GM19099 (cell line): Measurements from ENCODE around the gene ABHD14A.

Experiments
- POLR2A ChIP-seq: IDR thresholded peaks from 3 replicates; pipeline ENCODE4 v1.6.1; 2011; ENCODE audit warnings: low read depth; ENCODE audit not compliant: insufficient read length; ENCODE audit errors: extremely low read depth

Gene ABHD14A

DNA sequence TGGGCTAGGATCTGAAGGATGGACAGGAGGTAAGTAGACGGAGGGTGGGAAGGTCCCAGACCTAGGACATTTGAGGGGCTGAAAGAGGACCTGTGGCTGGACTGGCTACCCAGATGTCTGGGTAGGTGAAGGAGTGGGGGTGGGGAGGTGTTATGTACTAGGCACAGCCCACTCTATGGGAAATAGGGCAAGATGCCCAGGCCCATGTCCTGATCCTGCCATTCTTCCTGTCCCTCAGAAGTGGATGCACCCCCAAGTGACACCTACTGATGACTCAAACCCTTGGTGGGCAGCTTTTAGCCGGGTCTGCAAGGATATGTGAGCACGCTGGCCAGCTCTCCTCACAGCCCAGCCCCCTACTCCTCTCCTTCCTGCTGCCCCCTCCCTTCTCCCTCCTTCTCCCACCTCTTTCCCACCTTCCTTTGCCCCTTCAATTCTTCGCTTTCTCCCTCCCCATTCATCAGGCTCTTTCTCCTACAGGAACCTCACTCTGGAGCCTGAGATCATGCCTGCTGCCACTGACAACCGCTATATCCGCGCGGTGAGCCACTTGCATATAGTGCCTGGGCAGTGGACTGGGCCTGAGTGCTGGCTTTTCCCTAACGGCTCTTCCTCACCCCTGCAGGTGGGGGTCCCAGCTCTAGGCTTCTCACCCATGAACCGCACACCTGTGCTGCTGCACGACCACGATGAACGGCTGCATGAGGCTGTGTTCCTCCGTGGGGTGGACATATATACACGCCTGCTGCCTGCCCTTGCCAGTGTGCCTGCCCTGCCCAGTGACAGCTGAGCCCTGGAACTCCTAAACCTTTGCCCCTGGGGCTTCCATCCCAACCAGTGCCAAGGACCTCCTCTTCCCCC is 13.7 kb downstream of the ABHD14A start:
- no peak for TF ChIP-seq POLR2A

DNA sequence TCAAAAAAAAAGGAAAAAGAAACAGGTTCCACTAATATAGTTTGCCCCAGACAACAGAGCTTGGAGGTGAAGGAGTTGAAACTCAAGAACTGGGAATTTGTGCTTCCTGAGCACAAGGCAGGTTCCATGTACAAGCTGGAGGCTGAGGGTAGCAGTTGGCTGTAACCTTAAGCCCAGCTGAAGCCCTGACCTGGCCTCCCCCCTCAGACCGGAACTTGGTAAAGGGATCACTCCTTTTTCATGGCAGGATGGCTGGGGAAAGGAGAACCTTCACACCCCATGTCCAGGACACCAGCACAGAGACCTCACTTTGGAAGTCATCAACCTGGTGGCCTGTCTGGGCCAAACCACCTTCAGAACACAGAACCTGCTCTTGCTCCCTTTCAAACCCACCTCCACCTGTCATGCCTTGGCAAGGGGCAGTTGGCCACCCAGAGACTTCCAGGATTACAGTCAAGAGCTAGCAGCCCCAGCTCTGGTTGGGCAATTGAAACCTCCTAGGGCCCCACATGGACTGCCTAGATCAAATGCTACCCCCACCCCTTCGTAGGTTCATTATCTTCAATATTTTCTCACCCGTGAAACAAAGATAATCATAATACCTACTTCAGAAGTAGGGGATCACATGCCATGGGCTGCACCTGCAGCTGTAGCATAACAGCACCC is 17.3 kb downstream of the ABHD14A start:
- peak; percentile 54 for TF ChIP-seq POLR2A

DNA sequence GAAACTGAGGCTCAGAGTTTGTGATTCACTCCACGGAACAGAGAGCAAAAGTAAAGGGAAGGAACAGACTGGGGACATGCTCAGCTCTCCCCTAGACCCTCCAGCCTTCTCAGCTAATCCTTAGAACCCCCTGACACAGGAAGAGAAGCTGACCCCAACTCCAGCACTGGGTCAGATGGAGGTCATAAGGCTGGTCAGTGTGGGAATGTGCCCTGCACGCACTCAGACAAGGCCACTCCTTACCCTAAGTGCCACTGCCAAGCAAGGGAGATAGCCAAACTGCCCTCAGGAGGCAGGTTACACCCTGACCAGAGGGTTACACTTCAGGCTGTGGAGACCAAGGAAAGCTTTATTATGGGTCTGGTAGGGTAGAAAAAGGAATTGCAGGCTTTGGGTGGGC is 19.7 kb downstream of the ABHD14A start:
- TF ChIP-seq POLR2A: no peak

DNA sequence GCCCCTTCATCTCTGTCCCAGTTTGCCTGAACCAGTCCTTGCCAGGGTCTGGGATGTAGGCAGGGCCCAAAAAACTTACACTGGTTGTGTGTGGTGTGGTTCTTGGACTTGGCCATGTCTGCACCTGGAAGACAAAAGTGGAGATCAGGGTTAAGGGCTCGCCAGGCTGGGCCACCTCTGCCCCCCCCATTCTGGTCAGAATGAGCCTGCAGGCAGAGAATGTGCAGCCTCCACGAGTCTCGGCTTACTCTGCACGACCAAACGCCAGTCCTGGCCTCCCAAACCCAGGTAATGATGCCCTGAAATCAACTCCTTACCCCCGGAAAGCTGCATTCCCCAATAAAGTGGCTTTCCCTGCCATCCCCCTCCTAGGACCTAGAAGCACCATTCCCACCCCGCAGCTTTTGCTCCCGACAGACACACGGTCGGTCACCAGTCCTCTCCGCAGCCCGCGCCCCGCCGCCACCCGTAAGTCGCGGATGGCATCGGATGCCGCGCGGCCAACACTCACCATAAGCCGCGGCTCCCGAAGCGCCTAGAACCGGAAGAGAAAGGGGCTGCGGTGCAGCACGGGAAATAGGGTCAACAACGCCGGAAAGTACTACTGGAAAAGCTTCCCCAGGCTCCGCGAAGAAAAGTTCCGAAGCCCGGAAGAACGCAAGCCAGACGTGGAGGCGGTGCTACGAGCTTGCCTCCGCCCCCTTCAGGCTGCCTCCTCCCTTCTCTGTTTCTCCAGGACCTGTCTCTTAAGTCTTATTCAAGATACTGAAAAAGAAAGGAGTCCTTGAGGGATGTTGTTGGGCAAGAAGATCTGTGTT is 20.7 kb downstream of the ABHD14A start, which contains the start of gene RPL29:
RPL29 (minus strand) TSS at position 550 of the 818 bp plus-strand sequence; CDS start at position 116, 434 bp downstream.
- peak; percentile 97 for TF ChIP-seq POLR2A

DNA sequence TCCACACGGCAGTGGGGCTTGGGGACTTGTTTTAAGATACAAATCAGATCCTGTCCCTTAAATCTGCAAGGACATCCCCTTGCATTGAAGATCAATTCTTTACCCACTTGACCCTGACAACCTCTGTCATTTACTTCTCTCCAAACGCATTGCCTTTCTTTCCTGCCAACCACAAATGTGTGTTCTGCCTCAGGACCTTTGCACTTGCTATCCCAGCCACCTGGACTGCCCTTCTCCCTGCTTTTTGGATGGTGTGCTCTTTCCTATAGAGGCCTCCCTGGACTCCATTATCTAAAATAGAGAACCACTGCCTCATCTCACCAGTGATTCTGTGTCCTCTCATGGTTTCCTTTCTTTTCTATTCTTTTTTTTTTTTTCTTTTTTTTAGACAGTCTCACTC is 22.3 kb downstream of the ABHD14A start:
- TF ChIP-seq POLR2A: no peak

DNA sequence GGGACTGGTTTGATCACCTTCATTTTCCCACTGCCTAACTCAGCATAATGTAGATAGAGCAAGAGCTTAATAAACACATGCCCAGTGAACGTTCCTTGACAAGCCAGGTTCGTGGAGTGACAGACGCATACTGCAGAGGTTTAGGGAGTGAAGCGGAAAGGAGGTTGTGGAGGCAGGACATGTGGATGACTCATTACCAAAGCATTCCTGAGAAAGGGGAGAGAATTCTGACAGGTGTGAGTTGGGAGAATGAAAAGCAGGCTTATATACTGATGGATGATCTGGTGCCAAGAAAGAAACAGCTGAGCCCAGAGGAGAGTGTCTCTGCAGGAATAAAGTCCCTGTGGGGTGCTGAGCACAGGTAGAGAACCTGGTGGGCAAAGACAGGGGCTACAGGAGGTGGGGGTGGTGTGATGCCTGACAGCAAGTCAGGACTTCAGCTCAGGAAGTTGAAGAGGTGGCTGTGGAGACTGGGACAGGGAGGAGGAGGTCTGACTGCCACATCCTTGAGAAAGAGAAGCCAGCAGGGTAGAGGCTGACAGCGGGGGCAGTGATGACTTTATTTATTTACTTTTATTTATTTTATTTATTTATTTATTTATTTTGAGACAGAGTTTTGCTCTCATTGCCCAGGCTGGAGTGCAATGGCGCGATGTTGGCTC is 23.2 kb downstream of the ABHD14A start:
- TF ChIP-seq POLR2A: no peak

DNA sequence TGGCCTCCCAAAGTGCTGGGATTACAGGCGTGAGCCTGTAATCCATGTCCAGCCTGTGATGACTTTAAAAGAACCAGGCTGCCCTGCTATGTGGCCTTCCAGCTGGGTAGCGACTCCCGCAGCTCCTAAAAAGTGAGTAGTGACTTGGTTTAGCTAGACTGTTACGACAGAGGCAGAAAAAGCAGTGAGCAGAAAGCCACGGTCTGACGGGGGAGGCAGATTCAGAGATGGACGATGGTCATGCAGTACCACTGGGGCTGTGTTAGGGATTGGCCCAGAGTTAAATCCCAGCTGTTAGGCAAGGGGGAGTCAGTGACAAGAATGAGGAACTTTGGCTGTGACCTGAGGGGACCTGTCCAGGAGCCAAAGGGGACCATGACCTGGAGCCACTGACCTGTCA is 23.9 kb downstream of the ABHD14A start:
- TF ChIP-seq POLR2A: no peak

- no peak for TF ChIP-seq POLR2A
These were observed 25.0 kb downstream of the ABHD14A start for GRCh38 chr3:51999846-52000245.

GRCh38 chr3:52001443-52001974 is 26.6 kb downstream of the ABHD14A start:
- TF ChIP-seq POLR2A: no peak

DNA sequence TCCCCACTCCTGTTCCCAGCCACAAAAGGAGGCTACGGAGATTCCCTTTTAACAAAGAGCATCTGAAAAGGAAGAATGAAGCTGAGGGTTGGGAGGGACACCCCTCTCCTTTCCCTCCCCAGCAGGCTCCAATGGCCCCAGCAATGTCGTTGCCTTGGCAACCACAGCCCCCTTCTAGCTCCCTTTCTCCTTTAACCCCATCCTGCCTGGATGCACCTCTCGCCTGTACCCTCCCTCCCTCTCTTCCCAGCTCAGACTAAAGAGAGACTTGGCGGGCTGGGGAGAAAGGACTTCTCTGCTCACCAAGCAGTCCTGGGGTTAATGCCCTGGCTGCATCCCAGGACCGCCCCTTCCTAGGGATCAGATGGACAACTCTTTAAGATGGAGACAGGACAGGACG is 27.9 kb downstream of the ABHD14A start:
- TF ChIP-seq POLR2A: no peak

- TF ChIP-seq POLR2A: no peak
These were observed 29.4 kb downstream of the ABHD14A start for GRCh38 chr3:52004163-52004787.

DNA sequence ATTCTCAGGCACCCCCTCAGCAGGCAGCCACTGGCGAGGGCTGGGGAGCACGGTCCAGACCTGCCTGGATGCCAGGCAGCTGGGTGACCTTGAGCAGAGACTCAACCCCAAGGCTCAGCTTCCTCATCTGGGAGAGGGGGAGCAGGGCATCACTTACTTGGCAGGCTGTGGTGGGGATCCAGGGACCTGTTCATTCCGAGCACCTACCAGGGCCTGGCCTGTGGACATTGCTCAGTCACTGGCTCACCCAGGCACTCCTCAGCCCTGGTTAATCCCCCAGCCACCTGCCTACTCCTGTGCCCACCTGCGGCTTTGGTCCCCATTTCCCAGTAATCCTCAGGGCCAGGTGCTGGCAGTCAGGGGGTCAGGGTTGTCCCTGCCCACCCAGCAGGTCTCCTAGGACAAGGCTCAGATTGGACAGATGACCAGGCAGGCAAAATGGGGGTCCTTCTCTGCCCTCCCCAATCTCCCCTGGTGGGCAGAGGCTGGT is 30.1 kb downstream of the ABHD14A start:
- TF ChIP-seq POLR2A: no peak

DNA sequence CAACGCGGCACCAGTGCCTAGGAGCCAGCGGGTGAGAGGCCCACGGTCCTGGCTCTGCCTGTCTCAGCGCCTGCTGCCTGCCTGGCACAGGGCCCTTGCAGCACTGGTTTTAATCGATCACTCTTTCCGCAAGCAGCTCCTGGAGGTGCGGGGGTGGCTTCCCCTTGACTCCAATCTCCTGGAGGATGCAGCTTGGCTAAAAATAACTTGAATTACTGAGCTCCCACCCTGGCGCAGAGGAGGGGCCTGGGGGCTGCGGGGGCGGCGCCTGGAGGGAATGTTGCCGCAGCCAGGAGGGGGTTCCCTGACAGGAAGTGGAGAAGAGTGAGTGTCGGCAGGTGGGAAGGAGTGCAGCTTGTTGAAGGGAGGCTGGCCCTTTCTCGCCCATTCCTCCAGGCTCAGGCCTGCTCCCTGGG is 30.7 kb downstream of the ABHD14A start:
- TF ChIP-seq POLR2A: no peak
